Retina (tissue), 1 donor: Measurements from ENCODE around the gene TSC2.

ENCODE experiments used
- DNase-seq: peaks from one replicate; pipeline ENCODE4 v3.0.0-alpha.2; 2016

The TSC2 gene

DNA sequence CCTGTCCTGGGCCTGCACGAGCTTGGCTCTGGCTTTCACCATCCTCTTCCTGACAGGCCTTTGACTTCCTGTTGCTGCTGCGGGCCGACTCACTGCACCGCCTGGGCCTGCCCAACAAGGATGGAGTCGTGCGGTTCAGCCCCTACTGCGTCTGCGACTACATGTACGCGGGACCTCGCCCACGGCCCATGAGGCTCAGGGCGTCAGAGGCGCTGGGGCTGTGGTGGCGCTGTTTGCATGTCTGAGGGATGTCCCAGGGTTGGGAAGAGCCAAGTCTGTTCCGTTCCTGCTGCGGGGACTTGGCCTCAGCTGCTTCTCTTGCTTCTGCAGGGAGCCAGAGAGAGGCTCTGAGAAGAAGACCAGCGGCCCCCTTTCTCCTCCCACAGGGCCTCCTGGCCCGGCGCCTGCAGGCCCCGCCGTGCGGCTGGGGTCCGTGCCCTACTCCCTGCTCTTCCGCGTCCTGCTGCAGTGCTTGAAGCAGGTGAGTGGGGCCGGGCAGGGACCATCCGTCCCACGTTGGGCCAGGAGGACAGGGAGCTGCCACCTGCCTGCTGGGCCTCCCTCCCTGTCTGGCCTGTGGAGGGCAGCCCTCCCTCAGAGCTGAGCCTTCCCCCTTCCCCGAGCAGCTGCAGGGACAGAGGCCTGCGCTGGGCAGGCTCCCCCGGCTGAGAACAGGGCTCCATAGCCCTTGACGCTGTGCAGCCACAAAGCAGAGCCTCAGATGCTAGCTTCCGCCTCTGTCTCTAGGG, 23.8 kb downstream of the TSC2 start:
- DNase-seq = no peak

DNA sequence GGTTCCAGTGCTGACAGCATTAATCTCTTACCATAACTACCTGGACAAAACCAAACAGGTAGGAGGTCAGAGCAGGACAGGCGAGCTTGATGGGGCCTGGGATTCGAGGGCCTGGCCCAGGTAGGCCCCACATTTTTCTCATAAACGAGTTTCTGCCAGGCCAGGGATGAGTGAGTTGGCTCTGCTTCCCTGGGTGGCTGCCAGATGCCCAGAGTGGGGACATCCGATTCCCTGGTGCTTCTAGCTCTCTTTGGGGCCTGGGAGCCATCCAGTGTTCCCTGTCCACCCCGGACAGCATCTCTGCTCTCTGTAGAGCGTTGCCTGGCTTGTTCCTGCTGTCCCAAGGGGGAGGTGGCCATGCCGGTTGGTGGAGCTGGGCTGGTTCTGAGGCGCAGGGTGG, 25.1 kb downstream of the TSC2 start:
- DNase-seq = no peak

DNA sequence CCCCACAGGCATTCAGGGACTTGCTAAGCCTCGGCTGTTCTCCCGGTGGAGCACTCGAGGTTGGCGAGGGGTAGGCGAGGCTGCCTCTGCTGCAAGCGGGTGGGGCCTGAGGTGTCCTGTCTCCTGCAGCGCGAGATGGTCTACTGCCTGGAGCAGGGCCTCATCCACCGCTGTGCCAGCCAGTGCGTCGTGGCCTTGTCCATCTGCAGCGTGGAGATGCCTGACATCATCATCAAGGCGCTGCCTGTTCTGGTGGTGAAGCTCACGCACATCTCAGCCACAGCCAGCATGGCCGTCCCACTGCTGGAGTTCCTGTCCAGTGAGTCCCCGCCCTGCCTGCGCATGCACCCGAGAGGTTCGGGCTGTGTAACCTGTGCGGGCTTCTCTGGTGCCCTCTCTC, 26.3 kb downstream of the TSC2 start:
- DNase-seq = no peak

DNA sequence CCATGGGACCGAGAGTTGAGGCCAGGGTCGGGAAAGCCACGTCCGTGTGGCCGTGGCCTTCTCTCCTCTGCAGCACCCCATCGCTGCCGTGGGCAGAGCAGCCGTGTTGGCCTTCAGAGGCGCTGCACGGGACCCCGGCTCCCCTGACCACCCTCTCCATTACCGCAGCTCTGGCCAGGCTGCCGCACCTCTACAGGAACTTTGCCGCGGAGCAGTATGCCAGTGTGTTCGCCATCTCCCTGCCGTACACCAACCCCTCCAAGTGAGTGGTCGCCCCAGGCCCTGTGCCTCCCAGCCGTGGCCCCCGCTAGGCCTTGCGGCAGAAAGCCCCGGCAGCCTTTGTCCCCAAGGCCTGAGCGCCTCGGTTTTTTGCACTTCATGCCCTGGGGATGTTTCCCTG, 27.8 kb downstream of the TSC2 start:
- no peak for DNase-seq

DNA sequence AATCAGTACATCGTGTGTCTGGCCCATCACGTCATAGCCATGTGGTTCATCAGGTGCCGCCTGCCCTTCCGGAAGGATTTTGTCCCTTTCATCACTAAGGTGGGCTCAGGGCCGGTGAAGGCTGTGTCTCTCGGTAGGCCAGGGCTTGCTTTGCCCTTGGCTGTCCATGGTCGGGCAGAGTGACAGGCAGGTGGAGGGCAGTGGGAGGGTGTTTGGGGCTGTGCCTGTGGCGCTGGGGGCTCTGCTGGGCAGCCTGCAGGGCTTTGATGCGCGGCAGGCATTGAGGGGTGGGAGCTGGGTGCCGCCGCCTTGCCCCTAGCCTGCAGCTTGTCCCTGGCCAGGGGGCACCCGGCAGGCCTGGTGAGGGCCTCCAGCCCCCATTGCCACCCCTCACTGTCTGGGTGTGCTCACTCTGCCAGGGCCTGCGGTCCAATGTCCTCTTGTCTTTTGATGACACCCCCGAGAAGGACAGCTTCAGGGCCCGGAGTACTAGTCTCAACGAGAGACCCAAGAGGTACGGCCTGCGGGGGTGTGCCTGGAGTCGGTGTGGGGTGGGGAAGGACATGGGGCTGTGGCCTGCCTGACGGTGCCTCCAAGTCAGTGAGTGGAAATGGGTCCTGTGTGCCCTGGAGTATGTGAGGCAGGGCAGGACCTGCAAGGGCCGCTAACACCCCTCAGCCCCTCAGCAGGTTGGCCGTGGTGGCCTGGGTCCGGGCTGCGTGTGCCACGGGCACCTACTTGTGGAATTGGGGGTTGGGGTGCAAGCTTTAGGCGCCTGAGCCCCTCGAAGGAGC, 28.5 kb downstream of the TSC2 start:
- no peak for DNase-seq

DNA sequence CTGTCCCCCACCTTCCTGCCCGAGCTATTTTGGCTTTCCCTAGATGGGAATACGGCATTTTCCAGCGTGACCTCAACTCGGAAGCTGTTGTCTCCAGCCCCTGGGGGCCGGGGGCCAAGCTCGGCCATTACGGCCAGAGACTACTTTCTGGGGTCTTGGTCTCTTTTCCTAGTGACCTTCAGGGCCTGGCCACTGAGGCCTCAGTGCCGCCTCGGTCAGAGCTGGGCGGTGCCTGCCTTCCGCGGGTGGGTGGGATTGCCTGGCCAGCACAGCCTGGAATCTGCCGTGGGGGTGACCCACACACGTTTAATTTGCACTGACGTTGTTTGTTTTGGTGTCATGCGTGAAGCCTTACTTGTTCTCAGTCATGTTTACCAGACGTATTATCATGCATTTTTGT, 29.2 kb downstream of the TSC2 start:
- no peak for DNase-seq

DNA sequence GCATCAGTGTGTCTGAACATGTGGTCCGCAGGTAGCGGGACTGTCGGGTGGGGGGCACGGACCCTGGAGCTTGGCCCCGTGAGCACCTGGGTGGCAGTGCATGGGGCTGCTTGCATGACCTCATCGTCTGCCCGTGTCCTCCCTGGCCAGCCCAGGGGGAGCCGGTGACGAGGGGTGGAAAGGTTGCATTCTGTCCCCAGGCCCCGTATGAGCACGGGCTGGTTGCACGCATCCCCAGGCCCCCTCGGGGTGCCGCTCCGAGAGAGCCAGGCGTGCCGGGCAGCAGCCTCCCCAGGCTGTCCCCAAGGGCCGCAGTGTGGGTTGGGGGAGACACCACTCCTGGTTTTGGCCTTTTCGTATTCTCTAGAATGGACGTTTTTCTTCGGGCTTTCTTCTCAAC, 29.9 kb downstream of the TSC2 start:
- DNase-seq = no peak

DNA sequence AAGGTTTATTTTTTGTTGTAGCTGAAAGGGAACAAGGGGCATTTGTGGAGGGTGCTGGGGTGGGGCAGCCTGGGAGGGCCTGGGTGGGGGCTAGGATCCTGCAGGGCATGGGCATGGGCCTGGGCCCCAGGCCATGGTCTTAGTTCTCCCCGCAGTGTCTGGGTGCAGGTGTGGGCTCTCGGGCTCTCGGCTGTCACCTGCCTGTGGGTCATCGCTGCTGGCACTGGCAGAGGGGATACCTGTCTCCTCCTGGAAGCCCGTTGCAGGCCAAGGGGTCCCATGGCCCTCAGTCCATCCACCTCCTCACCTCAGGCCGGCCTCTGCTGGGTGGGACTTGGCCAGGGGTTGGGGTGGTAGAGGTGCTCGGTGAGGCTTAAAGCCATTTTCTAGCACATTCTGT, 30.3 kb downstream of the TSC2 start:
- DNase-seq = no peak

DNA sequence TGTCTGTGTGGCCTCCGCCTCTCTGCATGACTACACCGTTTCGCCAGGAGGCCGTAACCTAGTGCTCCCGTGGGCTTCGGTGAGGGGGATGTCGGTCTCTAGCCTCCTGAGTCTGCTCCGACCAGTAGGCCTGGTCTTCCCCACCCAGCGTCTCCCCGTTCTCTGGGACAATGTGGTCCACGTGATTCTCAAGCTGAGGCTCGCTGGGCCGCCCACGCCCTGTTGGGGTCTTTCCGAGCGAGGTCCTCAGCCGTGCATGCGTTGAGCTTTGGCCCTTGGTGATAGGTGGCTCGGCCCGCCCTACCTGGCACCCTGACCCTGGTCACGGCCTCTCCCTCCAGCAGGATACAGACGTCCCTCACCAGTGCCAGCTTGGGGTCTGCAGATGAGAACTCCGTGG, 30.9 kb downstream of the TSC2 start:
- DNase-seq = no peak

DNA sequence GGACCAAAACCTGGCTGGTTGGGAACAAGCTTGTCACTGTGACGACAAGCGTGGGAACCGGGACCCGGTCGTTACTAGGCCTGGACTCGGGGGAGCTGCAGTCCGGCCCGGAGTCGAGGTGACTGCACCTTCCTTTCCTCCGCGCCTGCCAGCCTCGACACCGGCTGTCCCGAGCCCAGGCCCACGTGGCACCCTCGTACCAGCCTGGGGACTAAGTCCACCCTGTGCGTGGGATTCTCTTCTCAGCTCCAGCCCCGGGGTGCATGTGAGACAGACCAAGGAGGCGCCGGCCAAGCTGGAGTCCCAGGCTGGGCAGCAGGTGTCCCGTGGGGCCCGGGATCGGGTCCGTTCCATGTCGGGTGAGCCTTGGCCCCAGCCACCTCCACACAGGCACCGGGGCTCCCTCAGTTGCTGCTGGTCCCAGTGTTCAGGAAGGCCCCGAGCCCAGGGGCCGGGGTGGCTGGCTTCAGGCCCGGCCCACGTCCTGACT, 31.6 kb downstream of the TSC2 start:
- no peak for DNase-seq

DNA sequence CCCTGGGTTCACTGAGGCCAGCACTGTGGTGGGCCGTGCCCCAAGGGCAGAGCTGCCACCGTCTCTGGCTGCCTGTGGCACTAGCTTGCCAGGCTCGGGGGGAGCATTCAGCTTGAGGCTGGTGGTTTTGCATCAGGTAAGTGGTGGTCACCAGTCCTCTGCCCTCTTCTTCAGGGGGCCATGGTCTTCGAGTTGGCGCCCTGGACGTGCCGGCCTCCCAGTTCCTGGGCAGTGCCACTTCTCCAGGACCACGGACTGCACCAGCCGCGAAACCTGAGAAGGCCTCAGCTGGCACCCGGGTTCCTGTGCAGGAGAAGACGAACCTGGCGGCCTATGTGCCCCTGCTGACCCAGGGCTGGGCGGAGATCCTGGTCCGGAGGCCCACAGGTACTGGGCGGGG, 32.2 kb downstream of the TSC2 start:
- no peak for DNase-seq

DNA sequence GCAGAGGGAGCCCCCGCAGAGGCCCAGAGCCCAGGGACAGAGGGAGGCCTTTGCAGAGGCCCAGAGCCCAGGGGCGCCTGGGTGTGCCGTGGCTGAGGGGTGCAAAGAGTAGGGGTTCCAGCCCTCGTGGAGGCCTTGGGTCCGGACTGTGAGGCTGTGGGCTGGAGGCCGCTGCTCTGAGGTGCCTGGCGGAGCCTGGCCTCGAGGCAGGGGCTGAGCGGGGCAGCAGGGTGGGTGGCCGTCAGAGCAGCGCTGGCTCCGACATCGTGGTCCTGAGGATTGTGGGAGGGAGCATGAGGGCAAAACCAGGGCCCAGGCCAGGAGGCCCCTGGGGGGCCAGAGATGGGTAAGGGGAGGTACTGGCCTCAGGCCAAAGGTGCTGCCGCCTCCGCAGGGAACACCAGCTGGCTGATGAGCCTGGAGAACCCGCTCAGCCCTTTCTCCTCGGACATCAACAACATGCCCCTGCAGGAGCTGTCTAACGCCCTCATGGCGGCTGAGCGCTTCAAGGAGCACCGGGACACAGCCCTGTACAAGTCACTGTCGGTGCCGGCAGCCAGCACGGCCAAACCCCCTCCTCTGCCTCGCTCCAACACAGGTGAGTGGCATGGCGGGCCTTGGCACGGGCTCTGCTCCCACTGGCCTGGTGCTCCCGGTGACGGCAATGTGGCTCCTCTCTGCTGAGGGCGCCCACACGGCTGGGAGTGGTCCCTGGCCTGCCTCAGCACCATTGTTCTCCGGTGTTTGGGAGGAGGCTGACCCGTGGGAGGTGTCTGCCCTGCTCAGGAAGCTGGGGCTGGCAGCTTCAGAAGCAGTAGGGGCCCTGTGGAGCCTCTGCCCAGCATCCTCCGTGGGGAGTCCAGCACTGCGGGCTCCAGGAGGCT, 33.7 kb downstream of the TSC2 start:
- no peak for DNase-seq

DNA sequence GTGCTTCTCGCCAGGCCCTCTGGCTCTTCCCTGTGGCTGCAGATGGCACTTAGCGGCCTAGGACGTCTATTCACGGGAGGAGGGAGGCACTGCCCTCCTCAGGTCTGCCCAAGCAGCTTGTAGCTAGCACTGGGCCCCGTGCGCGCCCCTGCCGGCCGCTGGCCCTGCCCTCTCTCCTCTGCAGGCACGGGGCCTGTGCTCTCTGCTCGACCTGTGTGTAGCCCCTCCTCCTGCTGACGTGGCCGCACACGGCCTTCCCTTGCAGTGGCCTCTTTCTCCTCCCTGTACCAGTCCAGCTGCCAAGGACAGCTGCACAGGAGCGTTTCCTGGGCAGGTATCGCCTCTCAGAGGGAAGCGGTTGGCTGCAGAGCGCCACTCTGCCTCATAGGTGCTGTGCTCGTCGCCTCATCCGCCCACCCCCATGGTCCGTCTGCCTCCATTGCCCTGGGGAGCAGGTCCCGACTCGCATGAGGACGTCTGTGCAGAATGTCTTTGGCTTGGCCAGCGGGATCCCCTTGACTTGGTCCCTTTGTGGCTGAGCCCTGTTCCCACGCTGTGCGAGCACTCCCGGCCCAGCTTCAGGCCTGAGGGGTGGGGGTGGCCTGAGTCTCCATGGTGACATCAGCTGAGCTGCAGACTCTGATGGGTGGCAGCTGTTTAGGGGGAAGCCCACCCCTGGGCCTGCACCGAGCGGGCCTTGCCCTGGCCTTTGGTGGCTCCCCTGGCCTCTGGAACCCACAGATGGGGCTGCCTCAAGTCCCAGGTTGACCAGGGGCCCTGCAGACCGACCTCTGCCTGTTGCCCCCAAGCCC, 34.6 kb downstream of the TSC2 start:
- peak; percentile 57 for DNase-seq

DNA sequence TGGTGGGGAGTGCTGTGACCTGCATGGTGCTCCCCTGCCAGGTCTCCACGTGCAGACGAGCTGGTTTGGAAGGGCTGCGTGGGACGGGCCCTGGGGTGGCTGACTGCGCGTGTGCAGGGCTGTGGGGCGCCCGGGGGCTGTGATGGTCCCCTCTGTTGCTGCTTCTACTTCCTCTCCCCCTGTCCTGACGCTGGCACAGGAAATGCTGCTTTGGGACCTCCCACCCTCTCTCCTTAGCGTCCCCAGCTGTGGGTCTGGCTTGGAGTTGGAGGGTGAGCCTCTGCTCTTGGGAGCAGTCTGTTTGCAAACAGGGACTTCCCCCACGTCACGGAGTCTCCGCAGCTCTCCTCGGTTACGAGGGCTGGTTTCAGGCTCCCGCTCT, 35.2 kb downstream of the TSC2 start:
- no peak for DNase-seq

DNA sequence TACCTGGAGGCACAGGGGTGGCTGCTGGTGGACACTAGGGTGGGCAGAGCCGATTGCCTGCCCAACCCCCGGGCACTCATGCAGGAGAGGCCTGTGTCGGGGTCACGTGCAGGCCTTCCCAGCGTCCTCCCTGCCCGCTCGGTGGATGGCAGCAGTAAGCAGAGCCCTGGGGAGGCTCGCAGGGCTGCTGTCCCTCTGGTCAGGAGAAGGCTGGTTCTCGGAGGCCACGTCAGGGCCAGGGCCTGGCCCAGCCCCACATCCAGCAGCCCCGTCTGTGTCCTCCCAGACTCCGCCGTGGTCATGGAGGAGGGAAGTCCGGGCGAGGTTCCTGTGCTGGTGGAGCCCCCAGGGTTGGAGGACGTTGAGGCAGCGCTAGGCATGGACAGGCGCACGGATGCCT, 35.6 kb downstream of the TSC2 start:
- DNase-seq = no peak

DNA sequence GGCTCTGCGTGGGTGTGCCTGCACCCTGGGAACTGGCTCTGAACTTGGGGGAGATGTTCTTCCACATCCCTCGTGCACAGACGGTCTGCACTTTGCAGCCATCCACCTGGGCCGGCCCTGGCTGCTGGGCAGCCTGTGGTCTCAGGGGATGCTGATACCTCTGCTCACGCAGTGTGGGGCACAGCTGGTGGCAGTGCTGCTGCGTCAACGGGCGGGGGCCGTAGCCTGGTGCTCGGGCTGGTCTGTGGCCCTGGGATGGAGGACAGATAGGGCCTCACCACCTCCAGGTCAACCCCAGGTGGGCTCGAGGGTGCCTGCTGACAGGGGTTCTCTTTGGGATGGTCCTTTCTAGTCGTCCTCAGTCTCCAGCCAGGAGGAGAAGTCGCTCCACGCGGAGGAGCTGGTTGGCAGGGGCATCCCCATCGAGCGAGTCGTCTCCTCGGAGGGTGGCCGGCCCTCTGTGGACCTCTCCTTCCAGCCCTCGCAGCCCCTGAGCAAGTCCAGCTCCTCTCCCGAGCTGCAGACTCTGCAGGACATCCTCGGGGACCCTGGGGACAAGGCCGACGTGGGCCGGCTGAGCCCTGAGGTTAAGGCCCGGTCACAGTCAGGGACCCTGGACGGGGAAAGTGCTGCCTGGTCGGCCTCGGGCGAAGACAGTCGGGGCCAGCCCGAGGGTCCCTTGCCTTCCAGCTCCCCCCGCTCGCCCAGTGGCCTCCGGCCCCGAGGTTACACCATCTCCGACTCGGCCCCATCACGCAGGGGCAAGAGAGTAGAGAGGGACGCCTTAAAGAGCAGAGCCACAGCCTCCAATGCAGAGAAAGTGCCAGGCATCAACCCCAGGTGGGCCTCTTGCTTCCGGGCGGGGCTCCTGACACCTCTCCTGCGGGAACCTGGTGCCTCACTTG, 36.3 kb downstream of the TSC2 start:
- DNase-seq = no peak

DNA sequence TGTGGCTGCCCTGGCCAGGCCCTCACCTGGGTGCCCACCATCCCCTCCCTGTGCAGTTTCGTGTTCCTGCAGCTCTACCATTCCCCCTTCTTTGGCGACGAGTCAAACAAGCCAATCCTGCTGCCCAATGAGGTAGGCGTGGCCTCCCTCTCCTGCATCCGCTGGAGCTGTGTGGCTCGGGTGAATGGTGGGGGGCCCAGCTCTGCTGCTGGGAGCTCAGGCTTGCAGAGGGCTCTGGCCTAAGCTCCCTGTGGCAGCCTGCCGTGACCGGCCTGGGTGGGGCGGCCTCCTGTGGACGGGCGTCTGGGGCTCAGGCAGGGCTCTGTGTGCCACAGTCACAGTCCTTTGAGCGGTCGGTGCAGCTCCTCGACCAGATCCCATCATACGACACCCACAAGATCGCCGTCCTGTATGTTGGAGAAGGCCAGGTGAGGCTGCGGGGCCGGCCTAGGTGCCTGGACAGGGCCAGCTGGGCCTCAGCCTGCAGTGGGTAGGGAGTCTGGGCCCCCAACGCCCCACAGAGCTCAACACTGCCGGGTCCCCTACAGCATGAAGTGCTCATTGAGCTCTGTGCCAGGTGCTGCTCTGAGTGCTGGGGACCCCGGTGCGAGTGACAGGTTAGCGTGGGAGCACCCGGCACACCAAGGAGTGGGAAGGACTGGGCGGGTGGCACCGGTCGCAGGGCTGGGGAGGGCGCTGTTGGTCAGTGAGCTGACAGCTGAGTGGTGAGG, 37.3 kb downstream of the TSC2 start:
- DNase-seq = no peak

DNA sequence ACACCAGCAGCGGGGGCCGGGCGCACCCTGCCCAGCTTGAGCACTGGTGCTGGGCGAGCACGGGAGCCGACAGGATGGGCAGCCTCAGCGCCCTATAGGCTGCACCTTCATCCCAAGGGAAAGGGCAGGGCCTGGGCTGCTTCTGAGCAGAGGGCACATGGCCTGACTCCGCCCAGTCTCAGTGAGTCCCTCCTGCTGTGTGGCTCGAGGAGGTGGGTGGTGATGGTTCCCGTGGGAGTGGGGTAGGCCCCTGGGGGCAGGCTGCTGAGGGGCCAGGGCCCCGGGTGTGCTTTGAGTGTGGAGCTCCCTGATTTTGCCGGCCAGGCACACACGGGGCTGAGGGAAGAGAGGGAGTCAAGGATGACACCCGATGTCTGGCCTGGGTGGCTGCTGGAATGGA, 37.9 kb downstream of the TSC2 start:
- DNase-seq = peak; percentile 3

DNA sequence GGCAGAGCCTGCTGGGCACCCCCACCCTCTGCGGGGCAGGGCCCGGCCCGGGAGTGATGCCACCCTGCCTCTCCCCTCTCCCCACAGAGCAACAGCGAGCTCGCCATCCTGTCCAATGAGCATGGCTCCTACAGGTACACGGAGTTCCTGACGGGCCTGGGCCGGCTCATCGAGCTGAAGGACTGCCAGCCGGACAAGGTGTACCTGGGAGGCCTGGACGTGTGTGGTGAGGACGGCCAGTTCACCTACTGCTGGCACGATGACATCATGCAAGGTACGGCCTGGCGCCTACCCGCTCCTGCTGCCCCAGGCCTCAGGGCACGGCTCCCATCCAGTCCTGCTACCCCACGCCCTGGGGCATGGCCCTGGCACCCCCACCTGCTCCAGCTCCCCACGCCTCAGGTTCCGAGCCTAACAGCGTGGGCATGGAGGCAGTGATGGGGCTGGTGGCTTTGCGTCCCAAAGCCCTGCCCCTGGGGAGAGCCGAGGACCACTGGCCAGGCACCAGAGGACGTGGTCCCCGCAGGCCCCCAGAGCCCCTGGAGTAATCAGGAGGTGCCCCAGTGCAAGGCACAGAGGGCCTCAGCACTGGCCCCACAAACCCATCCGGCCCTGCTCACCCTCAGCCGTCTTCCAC, 38.4 kb downstream of the TSC2 start:
- no peak for DNase-seq
